Measurements from ENCODE around the gene UBASH3A. TPM values are rescaled to one million over a fixed set of nuclear protein-coding genes. Genes with fewer than 3 reads are reported as not detected.

The UBASH3A gene
- total and polyA plus RNA-seq, 2 donors (not counting 1 experiment from before 2014, with no cell fraction given) = not detected

GRCh38 chr21:42479582-42479981 is 75.9 kb downstream of the UBASH3A start:
- H3K9ac ChIP-seq (ENCODE audit: insufficient read depth, low read length) = no peak overlapping the region
- TF ChIP-seq EZH2 (IDR thresholded peaks at IDR 0.05; ENCODE audit: low read length, missing control alignments) = no peak
- TF ChIP-seq, protein P1, sequence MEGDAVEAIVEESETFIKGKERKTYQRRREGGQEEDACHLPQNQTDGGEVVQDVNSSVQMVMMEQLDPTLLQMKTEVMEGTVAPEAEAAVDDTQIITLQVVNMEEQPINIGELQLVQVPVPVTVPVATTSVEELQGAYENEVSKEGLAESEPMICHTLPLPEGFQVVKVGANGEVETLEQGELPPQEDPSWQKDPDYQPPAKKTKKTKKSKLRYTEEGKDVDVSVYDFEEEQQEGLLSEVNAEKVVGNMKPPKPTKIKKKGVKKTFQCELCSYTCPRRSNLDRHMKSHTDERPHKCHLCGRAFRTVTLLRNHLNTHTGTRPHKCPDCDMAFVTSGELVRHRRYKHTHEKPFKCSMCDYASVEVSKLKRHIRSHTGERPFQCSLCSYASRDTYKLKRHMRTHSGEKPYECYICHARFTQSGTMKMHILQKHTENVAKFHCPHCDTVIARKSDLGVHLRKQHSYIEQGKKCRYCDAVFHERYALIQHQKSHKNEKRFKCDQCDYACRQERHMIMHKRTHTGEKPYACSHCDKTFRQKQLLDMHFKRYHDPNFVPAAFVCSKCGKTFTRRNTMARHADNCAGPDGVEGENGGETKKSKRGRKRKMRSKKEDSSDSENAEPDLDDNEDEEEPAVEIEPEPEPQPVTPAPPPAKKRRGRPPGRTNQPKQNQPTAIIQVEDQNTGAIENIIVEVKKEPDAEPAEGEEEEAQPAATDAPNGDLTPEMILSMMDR (conservative IDR thresholded peaks at IDR 0.05 in 1 of 2, IDR thresholded peaks at IDR 0.05 in 1 of 2; ENCODE audit: low read depth in 1 of 2, low read length in 2 of 2) = no peak
- H3K27ac ChIP-seq (ENCODE audit: insufficient read depth, low read length) = no peak overlapping the region
- no peaks in the 10 kb centered on the region for H3K4me1 ChIP-seq (ENCODE audit: control insufficient read depth, extremely low read depth, insufficient read depth, low read length)
- no peaks in the 10 kb centered on the region for H4K20me1 ChIP-seq (ENCODE audit: control insufficient read depth, extremely low read depth, insufficient read depth, low read length)
- H3K36me3 ChIP-seq (ENCODE audit: control insufficient read depth, insufficient read depth, low read length) = no peaks in the 10 kb centered on the region
- no peaks in the 10 kb centered on the region for H3K79me2 ChIP-seq (ENCODE audit: control insufficient read depth, insufficient read depth, low read length)
- no peak overlapping the region for H3K4me3 ChIP-seq (replicated peaks in 1 of 4; ENCODE audit: control extremely low read depth in 1 of 4, insufficient read depth in 1 of 4, low read depth in 3 of 4, low read length in 4 of 4)
- H3K27me3 ChIP-seq (ENCODE audit: control insufficient read depth, insufficient read depth, low read length) = no peaks in the 10 kb centered on the region
- H2AFZ ChIP-seq (ENCODE audit: low read length) = no peak overlapping the region
- no peak overlapping the region for H3K4me2 ChIP-seq (ENCODE audit: extremely low read depth, insufficient read depth, low read length)
- no peaks in the 10 kb centered on the region for H3K9me3 ChIP-seq (ENCODE audit: control insufficient read depth, insufficient read depth, low read depth, low read length)
- no peak for DNase-seq (ENCODE audit: low read depth in 2 of 2)

- Histone ChIP-seq H3K27me3 (ENCODE audit: control insufficient read depth, insufficient read depth, low read length) (peaks cover 3% of the 10 kb centered on the region), H3K4me2 (ENCODE audit: extremely low read depth, insufficient read depth, low read length) (no peak overlapping the region), H3K4me3 (replicated peaks in 1 of 4; ENCODE audit: control extremely low read depth in 1 of 4, insufficient read depth in 1 of 4, low read depth in 3 of 4, low read length in 4 of 4) (no peak overlapping the region), H3K9me3 (ENCODE audit: control insufficient read depth, insufficient read depth, low read depth, low read length) (no peaks in the 10 kb centered on the region), H3K79me2 (ENCODE audit: control insufficient read depth, insufficient read depth, low read length) (no peaks in the 10 kb centered on the region), H4K20me1 (ENCODE audit: control insufficient read depth, extremely low read depth, insufficient read depth, low read length) (no peaks in the 10 kb centered on the region), H3K36me3 (ENCODE audit: control insufficient read depth, insufficient read depth, low read length) (no peaks in the 10 kb centered on the region), H2AFZ (ENCODE audit: low read length) (no peak overlapping the region), H3K4me1 (ENCODE audit: control insufficient read depth, extremely low read depth, insufficient read depth, low read length) (no peaks in the 10 kb centered on the region), H3K9ac (ENCODE audit: insufficient read depth, low read length) (no peak overlapping the region), H3K27ac (ENCODE audit: insufficient read depth, low read length) (no peak overlapping the region)
- TF ChIP-seq, protein P1 (conservative IDR thresholded peaks at IDR 0.05 in 1 of 2, IDR thresholded peaks at IDR 0.05 in 1 of 2; ENCODE audit: low read depth in 1 of 2, low read length in 2 of 2) = no peak
- TF ChIP-seq EZH2 (IDR thresholded peaks at IDR 0.05; ENCODE audit: low read length, missing control alignments) = no peak
- DNase-seq (ENCODE audit: low read depth in 2 of 2) = no peak
These were observed 77.0 kb downstream of the UBASH3A start for GRCh38 chr21:42480736-42481135.

DNA sequence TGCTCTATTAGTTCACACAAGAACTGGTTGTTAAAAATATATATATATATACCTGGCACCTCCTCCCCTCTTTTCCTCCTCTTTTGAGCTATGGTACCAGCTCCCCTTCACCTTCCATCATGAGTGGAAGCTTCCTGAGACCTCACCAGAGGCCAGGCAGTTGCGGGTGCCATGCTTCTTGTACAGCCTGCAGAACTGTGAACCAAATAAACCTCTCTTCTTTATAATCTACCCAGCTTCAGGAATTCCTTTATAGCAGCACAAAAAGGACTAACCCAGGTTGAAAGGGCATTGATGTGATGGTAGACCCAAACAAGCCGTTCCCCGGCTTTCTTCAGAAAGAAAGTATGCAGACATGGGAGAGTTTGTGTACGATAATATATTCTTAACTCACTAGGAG is 77.5 kb downstream of the UBASH3A start:
- Histone ChIP-seq H3K27ac (ENCODE audit: insufficient read depth, low read length) (no peak overlapping the region), H3K4me2 (ENCODE audit: extremely low read depth, insufficient read depth, low read length) (no peak overlapping the region), H3K36me3 (ENCODE audit: control insufficient read depth, insufficient read depth, low read length) (no peaks in the 10 kb centered on the region), H3K27me3 (ENCODE audit: control insufficient read depth, insufficient read depth, low read length) (peaks cover 6% of the 10 kb centered on the region), H3K4me3 (replicated peaks in 1 of 4; ENCODE audit: control extremely low read depth in 1 of 4, insufficient read depth in 1 of 4, low read depth in 3 of 4, low read length in 4 of 4) (no peak overlapping the region), H4K20me1 (ENCODE audit: control insufficient read depth, extremely low read depth, insufficient read depth, low read length) (no peaks in the 10 kb centered on the region), H2AFZ (ENCODE audit: low read length) (no peak overlapping the region), H3K9ac (ENCODE audit: insufficient read depth, low read length) (no peak overlapping the region), H3K79me2 (ENCODE audit: control insufficient read depth, insufficient read depth, low read length) (no peaks in the 10 kb centered on the region), H3K9me3 (ENCODE audit: control insufficient read depth, insufficient read depth, low read depth, low read length) (no peaks in the 10 kb centered on the region), H3K4me1 (ENCODE audit: control insufficient read depth, extremely low read depth, insufficient read depth, low read length) (no peaks in the 10 kb centered on the region)
- DNase-seq (ENCODE audit: low read depth in 2 of 2) = no peak
- TF ChIP-seq, protein P1 (conservative IDR thresholded peaks at IDR 0.05 in 1 of 2, IDR thresholded peaks at IDR 0.05 in 1 of 2; ENCODE audit: low read depth in 1 of 2, low read length in 2 of 2) = no peak
- no peak for TF ChIP-seq EZH2 (IDR thresholded peaks at IDR 0.05; ENCODE audit: low read length, missing control alignments)
